GM20000 (cell line): Measurements from ENCODE around the gene KRT31.

Experiments
- DNase-seq: peaks from one replicate; pipeline ENCODE4 v3.0.0; 2012; ENCODE audit warnings: low spot score
- TF ChIP-seq, protein P1 (sequence below): IDR thresholded peaks from 2 replicates; pipeline ENCODE4 v1.5.1; 2012; ENCODE audit warnings: mild to moderate bottlenecking, control low read depth; ENCODE audit errors: extremely low read depth, missing control alignments

Gene KRT31

DNA sequence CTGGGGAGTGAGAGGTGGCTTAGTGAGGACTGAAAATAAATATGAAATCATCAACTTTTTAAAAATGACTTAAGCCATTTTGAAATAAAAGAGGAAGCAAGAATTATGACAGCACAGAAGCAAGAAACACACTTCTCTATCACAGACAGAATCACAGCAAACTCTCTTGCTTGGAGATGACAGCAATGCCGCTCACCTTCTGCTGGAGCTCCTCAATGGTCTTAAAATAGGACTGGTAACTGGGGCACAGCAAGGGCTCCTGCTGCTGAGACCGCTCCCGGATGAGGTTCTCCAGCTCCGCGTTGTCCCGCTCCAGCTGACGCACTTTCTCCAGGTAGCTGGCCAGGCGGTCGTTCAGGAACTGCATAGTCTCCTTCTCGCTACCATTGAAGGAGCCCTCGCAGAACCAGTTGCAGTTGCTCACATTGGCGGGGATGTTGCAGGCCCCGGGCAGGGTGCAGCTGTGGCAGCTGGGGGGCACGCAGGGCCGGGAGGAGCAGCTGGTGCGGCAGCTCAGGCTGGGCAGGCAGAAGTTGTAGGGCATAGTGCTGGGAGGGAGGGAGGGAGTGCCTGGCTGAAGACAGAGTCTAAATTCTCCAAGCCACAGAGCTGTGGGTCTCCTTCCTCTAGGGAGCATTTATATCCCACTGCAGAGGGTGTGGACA, at the start of gene KRT31:
Gene KRT31, minus strand, starts transcription at position 613 of the 665 bp plus-strand sequence. Its CDS starts 69 bp downstream, at position 544.
- no peak for DNase-seq
- TF ChIP-seq, protein P1, sequence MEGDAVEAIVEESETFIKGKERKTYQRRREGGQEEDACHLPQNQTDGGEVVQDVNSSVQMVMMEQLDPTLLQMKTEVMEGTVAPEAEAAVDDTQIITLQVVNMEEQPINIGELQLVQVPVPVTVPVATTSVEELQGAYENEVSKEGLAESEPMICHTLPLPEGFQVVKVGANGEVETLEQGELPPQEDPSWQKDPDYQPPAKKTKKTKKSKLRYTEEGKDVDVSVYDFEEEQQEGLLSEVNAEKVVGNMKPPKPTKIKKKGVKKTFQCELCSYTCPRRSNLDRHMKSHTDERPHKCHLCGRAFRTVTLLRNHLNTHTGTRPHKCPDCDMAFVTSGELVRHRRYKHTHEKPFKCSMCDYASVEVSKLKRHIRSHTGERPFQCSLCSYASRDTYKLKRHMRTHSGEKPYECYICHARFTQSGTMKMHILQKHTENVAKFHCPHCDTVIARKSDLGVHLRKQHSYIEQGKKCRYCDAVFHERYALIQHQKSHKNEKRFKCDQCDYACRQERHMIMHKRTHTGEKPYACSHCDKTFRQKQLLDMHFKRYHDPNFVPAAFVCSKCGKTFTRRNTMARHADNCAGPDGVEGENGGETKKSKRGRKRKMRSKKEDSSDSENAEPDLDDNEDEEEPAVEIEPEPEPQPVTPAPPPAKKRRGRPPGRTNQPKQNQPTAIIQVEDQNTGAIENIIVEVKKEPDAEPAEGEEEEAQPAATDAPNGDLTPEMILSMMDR: no peak

DNA sequence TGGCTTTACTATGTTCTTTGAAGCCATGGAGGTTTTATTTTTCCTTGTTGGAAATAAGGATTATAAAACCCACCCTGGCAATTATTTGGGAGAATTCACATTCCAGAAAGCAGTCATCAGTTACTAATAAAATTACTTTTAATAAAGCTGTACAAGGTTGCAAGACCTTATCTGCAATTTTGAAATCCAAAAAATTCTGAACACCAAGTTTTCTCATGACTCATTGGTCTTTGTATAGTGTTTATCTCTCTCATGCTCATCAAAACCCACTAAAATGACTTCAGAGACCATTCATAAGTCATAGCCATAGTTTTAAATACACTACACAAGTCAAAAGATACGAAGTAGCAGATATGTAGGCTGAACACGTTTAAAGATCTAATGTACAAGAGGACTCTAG, 49.4 kb upstream of the KRT31 start:
- TF ChIP-seq, protein P1: no peak
- no peak for DNase-seq

DNA sequence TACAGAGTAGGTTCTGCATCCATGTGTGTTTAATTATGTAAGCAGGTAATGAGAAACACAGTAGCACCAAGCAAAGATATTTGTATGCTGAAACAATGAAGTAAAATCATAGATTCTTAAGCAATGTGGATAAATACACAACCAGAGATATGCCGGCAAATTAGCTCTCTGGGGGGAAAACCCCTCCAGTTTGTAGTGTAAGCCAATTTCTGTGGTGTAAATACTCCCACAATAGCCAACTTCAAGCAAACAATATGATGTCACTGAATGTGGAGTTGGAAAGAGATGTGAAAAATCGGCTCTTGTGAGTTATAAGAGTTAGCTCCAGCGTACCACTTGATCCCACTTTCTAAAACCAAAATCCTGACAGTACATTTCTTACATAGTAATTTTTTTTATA, 47.2 kb upstream of the KRT31 start:
- TF ChIP-seq, protein P1: no peak

DNA sequence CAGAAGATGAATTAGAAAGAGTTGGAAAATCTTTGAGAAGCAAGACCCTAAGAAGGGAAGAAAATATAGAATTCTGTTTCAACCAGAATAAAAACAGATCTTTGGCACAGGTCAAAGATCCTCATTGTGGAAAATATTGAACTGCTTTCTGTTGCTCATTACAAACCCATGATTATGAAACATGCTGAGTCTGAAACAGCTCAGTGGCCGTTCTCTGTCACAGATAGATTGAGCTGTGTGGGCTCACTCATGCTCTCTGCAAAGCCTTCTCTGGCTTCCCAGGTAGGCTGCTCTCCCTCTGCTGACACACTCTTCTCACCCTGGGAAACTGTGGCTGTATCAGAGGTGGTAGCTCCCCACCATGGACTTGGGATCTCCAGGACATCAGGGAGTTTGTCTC, 46.8 kb upstream of the KRT31 start:
- TF ChIP-seq, protein P1: no peak
- no peak for DNase-seq

More for the DNA sequence above, 47.2 kb upstream of the KRT31 start:
- no peak for DNase-seq

DNA sequence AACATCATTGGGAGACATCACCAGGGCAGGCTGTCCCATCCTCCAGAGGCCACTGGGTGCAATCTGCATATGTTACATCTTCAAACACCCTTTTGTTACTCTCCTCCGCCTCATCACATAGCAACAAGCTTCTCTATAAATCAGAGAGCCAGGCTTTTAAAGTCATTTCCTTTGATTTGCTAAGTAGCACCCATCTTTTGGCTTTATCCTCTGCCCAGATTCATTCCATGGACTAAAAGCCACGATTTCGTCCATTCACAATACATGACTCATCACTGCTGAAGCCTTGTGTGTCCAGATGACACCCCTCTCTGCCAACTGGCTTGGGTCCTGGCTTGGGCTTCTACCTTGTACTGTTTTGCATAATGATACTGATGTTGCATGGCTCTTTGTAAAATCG, 45.3 kb upstream of the KRT31 start:
- no peak for DNase-seq

DNA sequence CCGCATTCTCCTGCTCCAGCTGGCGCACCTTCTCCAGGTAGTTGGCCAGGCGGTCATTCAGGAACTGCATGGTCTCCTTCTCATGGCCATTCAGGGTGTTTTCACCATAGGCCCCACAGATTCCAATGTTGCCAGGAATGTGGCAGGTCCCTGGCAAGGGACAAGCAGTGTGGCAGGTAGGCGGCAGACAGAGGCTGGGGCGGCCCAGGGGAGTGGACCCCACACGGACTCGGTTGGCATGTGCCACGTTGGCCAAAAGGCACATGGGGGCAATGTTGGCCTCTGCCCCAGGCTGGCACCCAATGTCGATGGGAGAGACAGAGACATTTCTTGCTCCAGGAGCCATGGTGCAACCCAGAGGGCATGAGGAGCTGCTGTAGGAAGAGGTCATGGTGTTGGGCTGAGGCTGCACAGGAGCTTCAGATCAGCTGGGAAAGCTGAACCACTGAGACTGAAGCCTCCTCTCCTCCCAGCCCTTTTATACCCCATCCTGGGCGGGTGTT, 43.2 kb upstream of the KRT31 start, which contains the start of gene KRT38:
Gene KRT38, minus strand, starts transcription at position 453 of the 503 bp plus-strand sequence. Its CDS starts 62 bp downstream, at position 391.
- TF ChIP-seq, protein P1: no peak
- no peak for DNase-seq

More for the DNA sequence above, 45.3 kb upstream of the KRT31 start:
- TF ChIP-seq, protein P1: no peak

DNA sequence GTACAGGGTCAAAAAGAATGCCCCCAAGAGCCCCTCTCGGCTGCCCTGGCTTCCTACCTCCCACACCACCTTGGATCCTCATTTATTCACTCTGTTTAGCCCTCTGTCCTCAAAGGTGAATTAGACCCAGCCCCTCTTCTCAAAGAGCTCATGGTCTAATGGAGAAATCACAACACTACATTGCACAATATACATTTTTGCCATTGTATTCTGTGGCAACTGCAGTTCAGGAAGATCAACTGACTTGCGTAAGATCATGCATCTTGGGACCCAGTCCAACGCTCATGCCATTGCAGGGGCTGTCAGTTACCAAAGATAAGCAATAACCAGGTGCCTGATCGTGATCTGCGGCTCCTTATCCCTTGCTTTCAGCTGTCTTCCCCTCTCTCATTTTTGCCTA, 42.0 kb upstream of the KRT31 start:
- DNase-seq: no peak
- TF ChIP-seq, protein P1: no peak
